CD4-positive, alpha-beta T cell treated with Interleukin-15 for 4 hours (primary cell): ENCODE results near the gene MPP1.
A peak's percentile ranks its signal among the peaks of the same experiment; 100 is the strongest.

ENCODE experiments used
- DNase-seq: peaks from one replicate; pipeline ENCODE4 v3.0.0-alpha.2; 2020; ENCODE audit warnings: low spot score

Gene MPP1

GRCh38 chrX:154775419-154776349 lies 29.6 kb downstream of the MPP1 start:
- DNase-seq, result no peak

GRCh38 chrX:154774622-154775021 lies 30.7 kb downstream of the MPP1 start:
- DNase-seq, result no peak

- peak; percentile 94 for DNase-seq
Measured at GRCh38 chrX:154762537-154763296, 42.6 kb downstream of the MPP1 start, which contains the start of gene DKC1. DKC1 (plus strand) TSS chrX:154762864; CDS start chrX:154762966, 102 bp downstream.

GRCh38 chrX:154761977-154762536 lies 43.2 kb downstream of the MPP1 start:
- no peak for DNase-seq

GRCh38 chrX:154758696-154759095 lies 46.6 kb downstream of the MPP1 start:
- DNase-seq, result no peak

- DNase-seq, result no peak
Measured at GRCh38 chrX:154751669-154752271, 53.5 kb downstream of the MPP1 start.

- no peak for DNase-seq
Measured at GRCh38 chrX:154751203-154751668, 54.0 kb downstream of the MPP1 start.

- DNase-seq, result peak; percentile 34
Measured at GRCh38 chrX:154750301-154751202, 54.7 kb downstream of the MPP1 start, which contains the start of gene GAB3. GAB3 (minus strand) TSS chrX:154751077; CDS start chrX:154751025, 52 bp downstream.

GRCh38 chrX:154749856-154750255 lies 55.4 kb downstream of the MPP1 start:
- no peak for DNase-seq

- peak; percentile 80 for DNase-seq
Measured at GRCh38 chrX:154748712-154749339, 56.5 kb downstream of the MPP1 start.

- no peak for DNase-seq
Measured at GRCh38 chrX:154742613-154743012, 62.7 kb downstream of the MPP1 start.

GRCh38 chrX:154739952-154740465 lies 65.3 kb downstream of the MPP1 start:
- no peak for DNase-seq

- peak; percentile 58 for DNase-seq
Measured at GRCh38 chrX:154738011-154738738, 67.1 kb downstream of the MPP1 start.

GRCh38 chrX:154737136-154737535 lies 68.1 kb downstream of the MPP1 start:
- DNase-seq, result no peak

GRCh38 chrX:154735695-154736393 lies 69.4 kb downstream of the MPP1 start:
- DNase-seq, result no peak

- DNase-seq, result peak; percentile 66
Measured at GRCh38 chrX:154734061-154734781, 71.1 kb downstream of the MPP1 start.

GRCh38 chrX:154733066-154733425 lies 72.2 kb downstream of the MPP1 start:
- no peak for DNase-seq

- DNase-seq, result no peak
Measured at GRCh38 chrX:154732421-154733065, 72.7 kb downstream of the MPP1 start.
